ENCODE results near the gene MOCOS. TPM values are rescaled to one million over a fixed set of nuclear protein-coding genes. Genes with fewer than 3 reads are reported as not detected.
"Not testable (repeated sequence)": the region's sequence is repeated elsewhere in the genome, so short reads cannot be mapped to it uniquely, and the experiment has no call there.

The MOCOS gene
- total RNA-seq, 1 donor from 2014 or later: 4.2 TPM

DNA sequence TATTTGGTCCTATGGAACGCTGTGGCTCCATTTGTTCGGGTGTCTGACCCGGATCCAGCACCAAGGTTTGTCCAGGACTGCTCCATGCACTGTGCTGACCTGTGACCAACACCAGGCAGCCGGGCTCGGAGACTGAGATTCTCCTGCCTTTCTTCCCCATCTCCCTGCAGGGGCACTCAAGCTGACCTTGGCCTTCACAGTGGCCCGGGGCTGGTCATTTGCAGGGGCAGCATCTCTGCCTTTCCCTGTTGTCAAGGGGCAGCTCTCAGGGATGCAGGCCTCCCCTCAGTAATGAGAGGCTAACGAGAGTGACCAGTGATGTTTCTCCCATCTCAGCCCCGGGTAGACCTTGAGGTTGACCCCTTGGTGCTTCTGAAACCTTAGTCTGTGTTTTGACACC is 27.5 kb downstream of the MOCOS start:
- no peak overlapping the region for H3K27ac ChIP-seq
- intact Hi-C loops (cut with DNase I): no loop called here
- no peak for DNase-seq
- ATAC-seq: no peak
- H3K36me3 ChIP-seq: no peaks in the 10 kb centered on the region
- no peak overlapping the region for H3K4me3 ChIP-seq
- no peaks in the 10 kb centered on the region for H3K9me3 ChIP-seq
- no peaks in the 10 kb centered on the region for H3K27me3 ChIP-seq (ENCODE audit: low read depth)
- H3K4me1 ChIP-seq: no peaks in the 10 kb centered on the region
- no peak for TF ChIP-seq CTCF (IDR thresholded peaks at IDR 0.05)

GRCh38 chr18:36215577-36215976 is 28.3 kb downstream of the MOCOS start:
- TF ChIP-seq CTCF (IDR thresholded peaks at IDR 0.05): no peak
- intact Hi-C loops (cut with DNase I): no loop called here
- no peaks in the 10 kb centered on the region for H3K4me1 ChIP-seq

GRCh38 chr18:36217348-36217747 is 30.1 kb downstream of the MOCOS start:
- no peak for TF ChIP-seq CTCF (IDR thresholded peaks at IDR 0.05)
- H3K9me3 ChIP-seq: no peaks in the 10 kb centered on the region
- DNase-seq: no peak

More at GRCh38 chr18:36215577-36215976, 28.3 kb downstream of the MOCOS start:
- no peak for ATAC-seq
- Histone ChIP-seq H3K27ac (no peak overlapping the region), H3K4me3 (no peak overlapping the region), H3K27me3 (ENCODE audit: low read depth) (no peaks in the 10 kb centered on the region), H3K36me3 (no peaks in the 10 kb centered on the region), H3K9me3 (no peaks in the 10 kb centered on the region)
- no peak for DNase-seq

GRCh38 chr18:36229188-36229587 is 41.9 kb downstream of the MOCOS start:
- ATAC-seq: no peak
- DNase-seq: no peak
- no peak overlapping the region for H3K27ac ChIP-seq
- TF ChIP-seq CTCF (IDR thresholded peaks at IDR 0.05): no peak
- no peaks in the 10 kb centered on the region for H3K4me1 ChIP-seq
- no peaks in the 10 kb centered on the region for H3K27me3 ChIP-seq (ENCODE audit: low read depth)
- H3K36me3 ChIP-seq: no peaks in the 10 kb centered on the region
- intact Hi-C loops (cut with DNase I): no loop called here
- H3K4me3 ChIP-seq: no peak overlapping the region
- peaks cover 21% of the 10 kb centered on the region for H3K9me3 ChIP-seq

More at GRCh38 chr18:36217348-36217747, 30.1 kb downstream of the MOCOS start:
- Histone ChIP-seq H3K27me3 (ENCODE audit: low read depth) (no peaks in the 10 kb centered on the region), H3K4me3 (no peak overlapping the region), H3K4me1 (no peaks in the 10 kb centered on the region), H3K27ac (no peak overlapping the region), H3K36me3 (no peaks in the 10 kb centered on the region)
- intact Hi-C loops (cut with DNase I): no loop called here
- no peak for ATAC-seq

DNA sequence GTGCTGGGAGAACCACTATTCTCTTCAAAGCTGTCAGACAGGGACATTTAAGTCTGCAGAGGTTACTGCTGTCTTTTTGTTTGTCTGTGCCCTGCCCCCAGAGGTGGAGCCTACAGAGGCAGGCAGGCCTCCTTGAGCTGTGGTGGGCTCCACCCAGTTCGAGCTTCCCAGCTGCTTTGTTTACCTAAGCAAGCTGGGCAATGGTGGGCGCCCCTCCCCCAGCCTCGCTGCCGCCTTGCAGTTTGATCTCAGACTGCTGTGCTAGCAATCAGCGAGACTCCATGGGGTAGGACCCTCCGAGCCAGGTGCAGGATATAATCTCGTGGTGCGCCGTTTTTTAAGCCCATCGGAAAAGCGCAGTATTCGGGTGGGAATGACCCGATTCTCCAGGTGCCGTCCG is 53.2 kb downstream of the MOCOS start:
- DNase-seq; H3K27me3 ChIP-seq (ENCODE audit: low read depth); H3K27ac ChIP-seq; H3K4me1 ChIP-seq; H3K9me3 ChIP-seq; ATAC-seq; intact Hi-C loops (cut with DNase I); H3K4me3 ChIP-seq; H3K36me3 ChIP-seq: not testable (repeated sequence)

DNA sequence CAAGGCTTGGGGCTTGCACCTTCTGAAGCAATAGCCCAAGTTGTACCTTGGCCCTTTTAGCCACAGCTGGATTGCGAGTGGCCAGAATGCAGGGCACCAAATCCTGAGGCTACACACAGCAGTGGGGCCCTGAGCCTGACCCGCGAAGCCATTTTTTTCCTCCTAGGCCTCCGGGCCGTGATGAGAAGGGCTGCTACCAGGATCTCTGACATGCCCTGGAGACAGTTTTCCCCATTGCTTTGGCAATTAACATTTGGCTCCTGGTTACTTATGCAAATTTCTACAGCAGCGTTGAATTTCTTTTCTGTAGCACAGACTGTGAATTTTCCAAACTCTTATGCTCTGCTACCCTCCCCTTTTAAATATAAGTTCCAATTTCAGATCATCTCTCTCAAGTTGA is 54.5 kb downstream of the MOCOS start:
- no peaks in the 10 kb centered on the region for H3K4me1 ChIP-seq
- TF ChIP-seq CTCF (IDR thresholded peaks at IDR 0.05): no peak
- intact Hi-C loops (cut with DNase I): no loop called here
- no peaks in the 10 kb centered on the region for H3K9me3 ChIP-seq
- no peaks in the 10 kb centered on the region for H3K27me3 ChIP-seq (ENCODE audit: low read depth)
- ATAC-seq (no peak), DNase-seq (no peak)
- no peaks in the 10 kb centered on the region for H3K36me3 ChIP-seq
- H3K4me3 ChIP-seq: no peak overlapping the region
- H3K27ac ChIP-seq: no peak overlapping the region
